IMR-90 (cell line): Measurements from ENCODE around the gene CDYL2. TPM values are rescaled to one million over a fixed set of nuclear protein-coding genes. Genes with fewer than 3 reads are reported as not detected.
A peak's percentile ranks its signal among the peaks of the same experiment; 100 is the strongest.

Experiments used
- ATAC-seq: fragments of 200-7000 bp; cut with Tn5 transposase; 2 replicates; pipeline ENCODE4 v1.9.1; 2020; ENCODE audit warnings: low read depth, mild to moderate bottlenecking, moderate library complexity
- BruUV-seq: library from RNA; stranded (reverse); fragments of 400-500 nt; replicated peaks from 2 replicates; lab custom pipeline; 2021; lab: Mats Ljungman, UMichigan
- CTCF ChIA-PET: fragments of 300-600 bp; formaldehyde crosslinking; extraction: SDS; loops from one replicate; lab custom pipeline; 2021; ENCODE audit warnings: antibody characterized with exemption; lab: Yijun Ruan, JAX
- POLR2A ChIA-PET: fragments of 300-600 bp; sonication (Branson Sonifier 250); formaldehyde crosslinking; loops from one replicate; lab custom pipeline; 2022; ENCODE audit warnings: antibody characterized with exemption; ENCODE audit not compliant: unreplicated experiment; lab: Charles Lee
- DNase-seq: peaks from one replicate; pipeline ENCODE4 v3.0.0; 2013
- H2AFZ ChIP-seq: replicated peaks from 2 replicates; pipeline ENCODE3; 2013; ENCODE audit warnings: low read length, mild to moderate bottlenecking; ENCODE audit not compliant: poor library complexity
- H2AK5ac ChIP-seq: 2 replicates; pipeline ENCODE4 v1.6.1; 2013; ENCODE audit warnings: low read depth, low read length, inconsistent platforms
- H2AK9ac ChIP-seq: replicated peaks from 2 replicates; pipeline ENCODE3; 2013; ENCODE audit warnings: mild to moderate bottlenecking, low read depth, low read length, moderate library complexity; ENCODE audit not compliant: poor library complexity
- H2BK120ac ChIP-seq: 2 replicates; pipeline ENCODE4 v1.6.1; 2013; ENCODE audit warnings: low read depth, low read length, inconsistent platforms
- H2BK15ac ChIP-seq: 3 replicates; pipeline ENCODE4 v1.6.1; 2013; ENCODE audit warnings: low read depth, low read length, inconsistent platforms
- H2BK20ac ChIP-seq: 2 replicates; pipeline ENCODE4 v1.6.1; 2013; ENCODE audit warnings: low read depth, mild to moderate bottlenecking, inconsistent platforms, low read length, moderate library complexity
- H2BK5ac ChIP-seq: 2 replicates; pipeline ENCODE4 v1.6.1; 2013; ENCODE audit warnings: mild to moderate bottlenecking, low read depth, low read length, inconsistent platforms; ENCODE audit not compliant: poor library complexity, severe bottlenecking
- H3K14ac ChIP-seq: replicated peaks from 2 replicates; pipeline ENCODE4 v1.6.1; 2013; ENCODE audit warnings: low read depth, low read length, inconsistent platforms
- H3K18ac ChIP-seq: 2 replicates; pipeline ENCODE4 v1.6.1; 2013; ENCODE audit warnings: low read depth, low read length, control low read depth
- H3K23ac ChIP-seq: 2 replicates; pipeline ENCODE4 v1.6.1; 2013; ENCODE audit warnings: low read depth, low read length, inconsistent platforms
- H3K27ac ChIP-seq: 2 replicates; pipeline ENCODE4 v1.5.1; 2013; ENCODE audit warnings: mild to moderate bottlenecking, control low read depth, low read length; ENCODE audit not compliant: insufficient read depth
- H3K27me3 ChIP-seq: 2 replicates; pipeline ENCODE4 v1.6.1; 2013; ENCODE audit warnings: low read length; ENCODE audit not compliant: control insufficient read depth, insufficient read depth
- H3K36me3 ChIP-seq: 2 replicates; pipeline ENCODE4 v1.6.1; 2013; ENCODE audit warnings: low read length, mixed read lengths; ENCODE audit not compliant: control insufficient read depth, insufficient read depth
- H3K4ac ChIP-seq: 2 replicates; pipeline ENCODE4 v1.6.1; 2013; ENCODE audit warnings: low read depth, low read length, inconsistent platforms
- H3K4me1 ChIP-seq: 2 replicates; pipeline ENCODE4 v1.6.1; 2013; ENCODE audit warnings: low read length, mixed read lengths; ENCODE audit not compliant: control insufficient read depth, insufficient read depth
- H3K4me2 ChIP-seq: 2 replicates; pipeline ENCODE4 v1.6.1; 2013; ENCODE audit warnings: low read depth, mild to moderate bottlenecking, control low read depth, low read length, moderate library complexity
- H3K4me3 ChIP-seq: 2 replicates; pipeline ENCODE4 v1.5.1; 2013; ENCODE audit warnings: low read depth, mild to moderate bottlenecking, control low read depth, low read length, moderate library complexity; ENCODE audit not compliant: insufficient read depth
- H3K56ac ChIP-seq: 2 replicates; pipeline ENCODE4 v1.6.1; 2013; ENCODE audit warnings: low read length, inconsistent platforms; ENCODE audit not compliant: insufficient read depth; ENCODE audit errors: extremely low read depth
- H3K79me1 ChIP-seq, 2 experiments: 2 replicates each; pipeline ENCODE4 v1.6.1; 2013; ENCODE audit warnings: low read length in 2 of 2, inconsistent platforms in 1 of 2, low read depth in 1 of 2
- H3K9ac ChIP-seq: 2 replicates; pipeline ENCODE4 v1.6.1; 2013; ENCODE audit warnings: low read depth, low read length, control low read depth
- H3K9me1 ChIP-seq: 2 replicates; pipeline ENCODE4 v1.6.1; 2013; ENCODE audit warnings: low read length, inconsistent platforms; ENCODE audit not compliant: insufficient read depth
- H3K9me3 ChIP-seq: 2 replicates; pipeline ENCODE4 v1.6.1; 2013; ENCODE audit warnings: low read length; ENCODE audit not compliant: control insufficient read depth, insufficient read depth
- H4K20me1 ChIP-seq: 2 replicates; pipeline ENCODE4 v1.6.1; 2013; ENCODE audit warnings: low read length, inconsistent platforms; ENCODE audit not compliant: insufficient read depth
- H4K5ac ChIP-seq: 2 replicates; pipeline ENCODE4 v1.6.1; 2013; ENCODE audit warnings: mild to moderate bottlenecking, low read depth, low read length, control low read depth
- H4K8ac ChIP-seq, 2 experiments: 2 replicates each; pipeline ENCODE4 v1.6.1; 2013; ENCODE audit warnings: low read depth in 2 of 2, low read length in 2 of 2, control low read depth in 1 of 2, inconsistent platforms in 1 of 2
- H4K91ac ChIP-seq: 2 replicates; pipeline ENCODE4 v1.6.1; 2013; ENCODE audit warnings: low read depth, low read length, inconsistent platforms; ENCODE audit not compliant: insufficient read depth
- BHLHE40 ChIP-seq: fragments of 150-350 bp; IDR thresholded peaks from 2 replicates; pipeline ENCODE4 v1.6.1; 2016; ENCODE audit warnings: mild to moderate bottlenecking, low read depth, low read length
- CEBPB ChIP-seq: IDR thresholded peaks from 2 replicates; pipeline ENCODE4 v1.6.1; 2012; ENCODE audit warnings: low read depth, low read length, improper control_type of control experiment
- MAZ ChIP-seq: IDR thresholded peaks from 2 replicates; pipeline ENCODE4 v1.6.1; 2012; ENCODE audit warnings: low read depth, mild to moderate bottlenecking, low read length, improper control_type of control experiment, moderate library complexity, borderline replicate concordance
- MXI1 ChIP-seq: IDR thresholded peaks from 2 replicates; pipeline ENCODE4 v1.6.1; 2012; ENCODE audit warnings: low read depth, mild to moderate bottlenecking, low read length, moderate library complexity, borderline replicate concordance
- NFE2L2 ChIP-seq: fragments of 150-350 bp; IDR thresholded peaks from 2 replicates; pipeline ENCODE4 v1.6.1; 2016; ENCODE audit warnings: low read depth, mild to moderate bottlenecking, low read length
- POLR2A ChIP-seq: IDR thresholded peaks from 2 replicates; pipeline ENCODE4 v1.6.1; 2012; ENCODE audit warnings: mild to moderate bottlenecking, low read depth, low read length
- RAD21 ChIP-seq: IDR thresholded peaks from 2 replicates; pipeline ENCODE4 v1.6.1; 2012; ENCODE audit warnings: low read length, improper control_type of control experiment
- RCOR1 ChIP-seq: IDR thresholded peaks from 2 replicates; pipeline ENCODE4 v1.6.1; 2012; ENCODE audit warnings: mild to moderate bottlenecking, low read length, improper control_type of control experiment; ENCODE audit not compliant: insufficient replicate concordance
- WGBS, 2 experiments: methylation state at CpG; one replicate each; pipeline versions ENCODE4 v1.1.5 to v1.1.7; 2013; ENCODE audit warnings: missing lambda C conversion rate in 2 of 2; ENCODE audit not compliant: insufficient read length in 1 of 2; ENCODE audit errors: extremely low coverage in 2 of 2; 5-methylcytosine and 5-hydroxymethylcytosine counted together
- dilution Hi-C: fragments of 300-500 bp; cut with HindIII; formaldehyde crosslinking; loops from one replicate; pipeline ENCODE4 v1.14.3; 2018; ENCODE audit warnings: low sequenced_read_pairs; ENCODE audit not compliant: unreplicated experiment
- in situ Hi-C: fragments of 300-500 bp; cut with MboI; formaldehyde crosslinking; loops from 3 replicates; pipeline ENCODE4 v1.14.3; 2019; ENCODE audit warnings: low sequenced_read_pairs, inconsistent platforms, mixed read lengths
- intact Hi-C: fragments of 100-400 bp; cut with micrococcal nuclease; formaldehyde crosslinking; loops from 2 replicates; pipeline ENCODE4 v1.10.0; 2022
- polyA plus RNA-seq, 3 experiments: library from polyadenylated mRNA; depleted of rRNA; stranded (reverse); fragments of >200 nt; gene quantifications; 2 replicates each; pipeline ENCODE4 v1.2.3, GENCODE V29; 2012; ENCODE audit warnings: low replicate concordance in 1 of 3
- total RNA-seq: library from RNA; depleted of rRNA; stranded (reverse); fragments of >200 nt; gene quantifications from 2 replicates; pipeline ENCODE4 v1.2.3, GENCODE V29; 2012
- TF ChIP-seq, protein P1 (sequence below): conservative IDR thresholded peaks from 2 replicates; pipeline ENCODE4 v1.5.1; 2012; ENCODE audit warnings: mild to moderate bottlenecking, low read depth, low read length, improper control_type of control experiment
- TF ChIP-seq, protein P2 (sequence below): fragments of 150-350 bp; IDR thresholded peaks from 2 replicates; pipeline ENCODE4 v1.6.1; 2016; ENCODE audit warnings: low read depth, mild to moderate bottlenecking, low read length, moderate library complexity, borderline replicate concordance

CDYL2 gene
- total and polyA plus RNA-seq, 2 of the 4 experiments (the other 2 are of a cell fraction): 1.2 to 3.9 TPM

DNA sequence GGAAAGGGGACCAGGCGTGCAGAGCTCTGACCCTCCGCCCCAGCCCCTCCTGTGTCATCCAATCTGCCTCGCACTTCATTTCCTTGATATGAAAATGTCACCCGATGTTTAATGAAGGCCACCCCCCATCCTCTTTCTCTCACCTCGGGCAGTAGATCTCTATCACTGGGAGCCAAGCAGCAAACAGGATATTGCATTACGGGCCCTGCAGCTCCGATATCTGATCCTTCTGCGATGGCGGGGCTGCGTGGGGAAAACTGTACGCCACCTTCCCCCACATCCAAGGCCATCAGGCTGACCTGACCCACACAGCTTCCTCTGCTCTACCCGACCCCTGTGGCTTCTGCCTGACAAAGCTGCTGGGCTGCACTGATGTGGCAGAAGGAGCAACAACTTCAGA, 188.7 kb downstream of the CDYL2 start:
- no peak overlapping the region for H3K56ac ChIP-seq
- no peak overlapping the region for H3K18ac ChIP-seq
- ChIA-PET CTCF (no interaction called here), POLR2A (no interaction called here)
- no peak overlapping the region for H3K14ac ChIP-seq
- 65% methylated on average over 4 of the region's 12 CpGs; no CpG with 5 or more reads in 1 of the 2 experiments for WGBS, 2 experiments
- H3K23ac ChIP-seq: no peak overlapping the region
- H3K9ac ChIP-seq: no peak overlapping the region
- no peak overlapping the region for H4K5ac ChIP-seq
- no peak for ATAC-seq
- BruUV-seq: no TSS peak
- no peak overlapping the region for H2BK5ac ChIP-seq
- no peak overlapping the region for H3K27ac ChIP-seq
- H3K4ac ChIP-seq: peak overlapping the region; percentile 38
- H2AFZ ChIP-seq: peak overlapping the region; percentile 65
- dilution Hi-C loops (no loop called here), in situ Hi-C loops (no loop called here), intact Hi-C loops (no loop called here)
- H4K8ac ChIP-seq: peak overlapping the region in 1 of 2 experiments; percentile 64; a peak in 1 of 4 replicates
- peak overlapping the region; percentile 9 for H2AK9ac ChIP-seq
- H3K4me1 ChIP-seq: no peaks in the 10 kb centered on the region; the same call in 1 of the 2 replicates
- TF ChIP-seq POLR2A (no peak), RAD21 (no peak), BHLHE40 (no peak), MAZ (no peak), NFE2L2 (no peak), RCOR1 (no peak), MXI1 (no peak), CEBPB (no peak)
- TF ChIP-seq, protein P1, sequence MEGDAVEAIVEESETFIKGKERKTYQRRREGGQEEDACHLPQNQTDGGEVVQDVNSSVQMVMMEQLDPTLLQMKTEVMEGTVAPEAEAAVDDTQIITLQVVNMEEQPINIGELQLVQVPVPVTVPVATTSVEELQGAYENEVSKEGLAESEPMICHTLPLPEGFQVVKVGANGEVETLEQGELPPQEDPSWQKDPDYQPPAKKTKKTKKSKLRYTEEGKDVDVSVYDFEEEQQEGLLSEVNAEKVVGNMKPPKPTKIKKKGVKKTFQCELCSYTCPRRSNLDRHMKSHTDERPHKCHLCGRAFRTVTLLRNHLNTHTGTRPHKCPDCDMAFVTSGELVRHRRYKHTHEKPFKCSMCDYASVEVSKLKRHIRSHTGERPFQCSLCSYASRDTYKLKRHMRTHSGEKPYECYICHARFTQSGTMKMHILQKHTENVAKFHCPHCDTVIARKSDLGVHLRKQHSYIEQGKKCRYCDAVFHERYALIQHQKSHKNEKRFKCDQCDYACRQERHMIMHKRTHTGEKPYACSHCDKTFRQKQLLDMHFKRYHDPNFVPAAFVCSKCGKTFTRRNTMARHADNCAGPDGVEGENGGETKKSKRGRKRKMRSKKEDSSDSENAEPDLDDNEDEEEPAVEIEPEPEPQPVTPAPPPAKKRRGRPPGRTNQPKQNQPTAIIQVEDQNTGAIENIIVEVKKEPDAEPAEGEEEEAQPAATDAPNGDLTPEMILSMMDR: no peak
- TF ChIP-seq, protein P2, sequence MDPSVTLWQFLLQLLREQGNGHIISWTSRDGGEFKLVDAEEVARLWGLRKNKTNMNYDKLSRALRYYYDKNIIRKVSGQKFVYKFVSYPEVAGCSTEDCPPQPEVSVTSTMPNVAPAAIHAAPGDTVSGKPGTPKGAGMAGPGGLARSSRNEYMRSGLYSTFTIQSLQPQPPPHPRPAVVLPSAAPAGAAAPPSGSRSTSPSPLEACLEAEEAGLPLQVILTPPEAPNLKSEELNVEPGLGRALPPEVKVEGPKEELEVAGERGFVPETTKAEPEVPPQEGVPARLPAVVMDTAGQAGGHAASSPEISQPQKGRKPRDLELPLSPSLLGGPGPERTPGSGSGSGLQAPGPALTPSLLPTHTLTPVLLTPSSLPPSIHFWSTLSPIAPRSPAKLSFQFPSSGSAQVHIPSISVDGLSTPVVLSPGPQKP: no peak
- no peak overlapping the region for H2BK15ac ChIP-seq
- H4K20me1 ChIP-seq: no peaks in the 10 kb centered on the region
- no peak overlapping the region for H4K91ac ChIP-seq
- H3K36me3 ChIP-seq: no peaks in the 10 kb centered on the region
- no peaks in the 10 kb centered on the region for H3K27me3 ChIP-seq
- no peak overlapping the region for H3K4me3 ChIP-seq
- peaks cover 3% of the 10 kb centered on the region; the same call in 1 of the 2 replicates for H3K9me1 ChIP-seq
- no peaks in the 10 kb centered on the region for H3K79me1 ChIP-seq
- no peak for DNase-seq
- peak overlapping the region; percentile 15; the same call in 1 of the 2 replicates for H2AK5ac ChIP-seq
- H2BK120ac ChIP-seq: peak overlapping the region; percentile 44; the same call in 1 of the 2 replicates
- H3K4me2 ChIP-seq: no peak overlapping the region
- peak overlapping the region; percentile 60; the same call in 1 of the 2 replicates for H2BK20ac ChIP-seq
- H3K9me3 ChIP-seq: peaks cover 10% of the 10 kb centered on the region
